ENCODE measurements around the gene ACTG1.

- TF ChIP-seq EZH2 (IDR thresholded peaks at IDR 0.05; ENCODE audit: borderline replicate concordance, low read length) (no peak), CTCF (conservative IDR thresholded peaks at IDR 0.05 in 1 of 2, IDR thresholded peaks at IDR 0.05 in 1 of 2; ENCODE audit: extremely low read depth in 1 of 2, insufficient read depth in 1 of 2, low read depth in 1 of 2, low read length in 2 of 2) (peak; percentile 17 to 53)
These were observed 24.8 kb upstream of the ACTG1 start for GRCh38 chr17:81537343-81537855.
